SK-N-MC (cell line): ENCODE data around the gene YOD1.
"Not testable (repeated sequence)": the region's sequence is repeated elsewhere in the genome, so short reads cannot be mapped to it uniquely, and the experiment has no call there.

ENCODE experiments used
- DNase-seq: peaks from one replicate; pipeline ENCODE4 v3.0.0-alpha.2; 2011; ENCODE audit warnings: low read depth, low spot score
- H3K27ac ChIP-seq: fragments of 200-600 bp; sonication (generic); 2 replicates; pipeline ENCODE4 v1.5.1; 2016; ENCODE audit warnings: mixed run types
- H3K36me3 ChIP-seq: fragments of 200-600 bp; sonication (generic); 2 replicates; pipeline ENCODE4 v1.6.1; 2017; ENCODE audit warnings: antibody characterized with exemption, low read length, mixed read lengths; ENCODE audit not compliant: insufficient read depth
- H3K4me3 ChIP-seq: fragments of 200-600 bp; sonication (generic); 2 replicates; pipeline ENCODE4 v1.5.1; 2016
- H3K9ac ChIP-seq: fragments of 200-600 bp; sonication (generic); 2 replicates; pipeline ENCODE4 v1.8.0; 2017; ENCODE audit warnings: mixed run types, mixed read lengths; ENCODE audit not compliant: insufficient read length
- H3K9me3 ChIP-seq: fragments of 200-600 bp; sonication (generic); 2 replicates; pipeline ENCODE4 v1.6.1; 2017; ENCODE audit warnings: low read depth, mild to moderate bottlenecking, antibody characterized with exemption, low read length, moderate library complexity, mixed read lengths
- EZH2 ChIP-seq: fragments of 200-600 bp; sonication (generic); IDR thresholded peaks from one replicate; pipeline ENCODE4 v1.6.1; 2017; ENCODE audit warnings: antibody characterized with exemption
- FOXP2 ChIP-seq: optimal IDR thresholded peaks from 2 replicates; pipeline ENCODE3; 2011; ENCODE audit warnings: mild to moderate bottlenecking, moderate library complexity; ENCODE audit not compliant: insufficient read depth; ENCODE audit errors: extremely low read length, control extremely low read depth
- POLR2AphosphoS5 ChIP-seq: IDR thresholded peaks from 2 replicates; pipeline ENCODE4 v1.6.1; 2012; ENCODE audit warnings: mild to moderate bottlenecking, low read depth, low read length, borderline replicate concordance

YOD1 gene

GRCh38 chr1:207047505-207047904 is 3.5 kb downstream of the YOD1 start:
- Histone ChIP-seq H3K9me3 (no peaks in the 10 kb centered on the region), H3K9ac (peak overlapping the region; percentile 18)

GRCh38 chr1:207045453-207045852 is 5.6 kb downstream of the YOD1 start:
- no peak for DNase-seq
- H3K4me3 ChIP-seq = no peak overlapping the region
- H3K27ac ChIP-seq = no peak overlapping the region
- H3K9ac ChIP-seq = no peak overlapping the region
- H3K9me3 ChIP-seq = no peaks in the 10 kb centered on the region
- TF ChIP-seq FOXP2 (no peak), POLR2AphosphoS5 (no peak), EZH2 (no peak)
- H3K36me3 ChIP-seq = peaks cover 36% of the 10 kb centered on the region

More at GRCh38 chr1:207047505-207047904, 3.5 kb downstream of the YOD1 start:
- DNase-seq = no peak
- peaks cover 36% of the 10 kb centered on the region for H3K36me3 ChIP-seq
- no peak for TF ChIP-seq EZH2
- no peak for TF ChIP-seq FOXP2
- TF ChIP-seq POLR2AphosphoS5 = no peak
- no peak overlapping the region for H3K27ac ChIP-seq
- H3K4me3 ChIP-seq = no peak overlapping the region

GRCh38 chr1:207041397-207041796 is 9.6 kb downstream of the YOD1 start:
- H3K9ac ChIP-seq, H3K9me3 ChIP-seq, H3K4me3 ChIP-seq, DNase-seq, H3K36me3 ChIP-seq, H3K27ac ChIP-seq: not testable (repeated sequence)

GRCh38 chr1:207040181-207040533 is 10.9 kb downstream of the YOD1 start:
- no peaks in the 10 kb centered on the region for H3K36me3 ChIP-seq
- no peak overlapping the region for H3K9ac ChIP-seq
- no peak for DNase-seq
- H3K27ac ChIP-seq = 0 out of 2 replicates have a peak overlapping the region, but pooled peaks have one; percentile 28
- H3K9me3 ChIP-seq = no peaks in the 10 kb centered on the region
- H3K4me3 ChIP-seq = no peak overlapping the region
- TF ChIP-seq EZH2 (no peak), FOXP2 (no peak), POLR2AphosphoS5 (no peak)

GRCh38 chr1:207039380-207040180 is 11.4 kb downstream of the YOD1 start:
- H3K9me3 ChIP-seq = no peaks in the 10 kb centered on the region
- DNase-seq = no peak
- no peak overlapping the region for H3K9ac ChIP-seq
- H3K27ac ChIP-seq = no peak overlapping the region
- H3K4me3 ChIP-seq = no peak overlapping the region
- TF ChIP-seq EZH2 = no peak
- no peak for TF ChIP-seq FOXP2
- no peak for TF ChIP-seq POLR2AphosphoS5
- no peaks in the 10 kb centered on the region for H3K36me3 ChIP-seq

GRCh38 chr1:207036865-207037264 is 14.1 kb downstream of the YOD1 start:
- Histone ChIP-seq H3K4me3 (no peak overlapping the region), H3K9ac (no peak overlapping the region), H3K9me3 (no peaks in the 10 kb centered on the region), H3K27ac (no peak overlapping the region), H3K36me3 (no peaks in the 10 kb centered on the region)
- DNase-seq = no peak
- TF ChIP-seq POLR2AphosphoS5 (no peak), EZH2 (no peak), FOXP2 (no peak)

- no peak overlapping the region for H3K9ac ChIP-seq
- no peak overlapping the region for H3K27ac ChIP-seq
- H3K9me3 ChIP-seq = no peaks in the 10 kb centered on the region
- H3K36me3 ChIP-seq = no peaks in the 10 kb centered on the region
- no peak overlapping the region for H3K4me3 ChIP-seq
- DNase-seq = no peak
- TF ChIP-seq EZH2 (no peak), FOXP2 (no peak), POLR2AphosphoS5 (no peak)
Observed at GRCh38 chr1:207035877-207036551, 15.0 kb downstream of the YOD1 start.

GRCh38 chr1:207034998-207035397 is 16.0 kb downstream of the YOD1 start:
- Histone ChIP-seq H3K9me3 (no peaks in the 10 kb centered on the region), H3K27ac (no peak overlapping the region), H3K9ac (no peak overlapping the region), H3K36me3 (no peaks in the 10 kb centered on the region), H3K4me3 (no peak overlapping the region)
- TF ChIP-seq EZH2 (no peak), POLR2AphosphoS5 (no peak), FOXP2 (no peak)
- DNase-seq = no peak
